Measurements from ENCODE around the gene ISG20. TPM values are rescaled to one million over a fixed set of nuclear protein-coding genes. Genes with fewer than 3 reads are reported as not detected.
A peak's percentile ranks its signal among the peaks of the same experiment; 100 is the strongest.

The ISG20 gene
- total and polyA plus RNA-seq, 2 donors (not counting 3 experiments of a cell fraction or from before 2014, with no cell fraction given): 6.4 to 7.5 TPM

GRCh38 chr15:88624971-88625490, 13.8 kb upstream of the ISG20 start:
- Histone ChIP-seq H2AFZ (ENCODE audit: low read depth, low read length) (no peak overlapping the region), H3K9me1 (replicated peaks; ENCODE audit: control insufficient read depth, extremely low read depth, insufficient read depth, low read length) (no peaks in the 10 kb centered on the region), H3K27ac (ENCODE audit: insufficient read depth, low read depth, low read length) (peak overlapping the region; percentile 19), H3K4me2 (ENCODE audit: insufficient read depth, low read length) (no peak overlapping the region), H4K20me1 (replicated peaks; ENCODE audit: control insufficient read depth, extremely low read depth, insufficient read depth, low read length) (no peaks in the 10 kb centered on the region), H3K27me3 (ENCODE audit: control insufficient read depth in 2 of 2, insufficient read depth in 2 of 2, low read length in 2 of 2) (no peaks in the 10 kb centered on the region), H3K9ac (replicated peaks; ENCODE audit: extremely low read depth, insufficient read depth, low read length) (no peak overlapping the region), H3K79me2 (ENCODE audit: control insufficient read depth, insufficient read depth, low read length) (peaks cover 88% of the 10 kb centered on the region), H3K9me3 (replicated peaks; ENCODE audit: control insufficient read depth, insufficient read depth, low read length) (no peaks in the 10 kb centered on the region), H3K4me1 (ENCODE audit: control insufficient read depth, extremely low read depth, insufficient read depth, low read length) (peaks cover 42% of the 10 kb centered on the region), H3K4me3 (replicated peaks in 1 of 3; ENCODE audit: insufficient read depth in 1 of 3, low read depth in 1 of 3, low read length in 3 of 3) (no peak overlapping the region), H3K36me3 (ENCODE audit: control insufficient read depth in 2 of 2, extremely low read depth in 1 of 2, insufficient read depth in 2 of 2, low read length in 2 of 2) (peaks cover 10 to 21% of the 10 kb centered on the region in 2 experiments)
- dilution Hi-C loops (cut with MboI; ENCODE audit: extremely low pct_ligation_motif_present, low sequenced_read_pairs) (no loop called here), intact Hi-C loops (cut with micrococcal nuclease) (loop anchor here (1.0 to 10.0 kb wide), 9 partner anchors 76 to 710 kb away; partner anchors contain the start of genes MRPL46, MRPS11 and POLG)
- no peak for DNase-seq (ENCODE audit: low read depth, low spot score)
- CTCF ChIA-PET: interaction anchor here (0.6 to 2.7 kb wide), 33 partner anchors 9 to 546 kb away, joined by 3 to 69 read pairs (median 6); partner anchors contain the start of genes HAPLN3, MFGE8, MRPL46 and MRPS11
- no peak for FAIRE-seq
- POLR2A ChIA-PET: interaction anchor here (0.6 to 1.4 kb wide), 2 partner anchors 9 to 13 kb away, joined by 4 to 8 read pairs; partner anchors contain the start of gene ISG20
- no TSS peak for BruUV-seq (replicated peaks)
- no peak for TF ChIP-seq GATA2 (IDR thresholded peaks at IDR 0.05; ENCODE audit: insufficient read depth, insufficient read length, low read depth, low read length)
- TF ChIP-seq, protein P1, sequence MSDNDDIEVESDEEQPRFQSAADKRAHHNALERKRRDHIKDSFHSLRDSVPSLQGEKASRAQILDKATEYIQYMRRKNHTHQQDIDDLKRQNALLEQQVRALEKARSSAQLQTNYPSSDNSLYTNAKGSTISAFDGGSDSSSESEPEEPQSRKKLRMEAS (IDR thresholded peaks at IDR 0.05; ENCODE audit: insufficient read depth, insufficient read length): no peak
- no peak for TF ChIP-seq EZH2 (IDR thresholded peaks at IDR 0.05; ENCODE audit: borderline replicate concordance, low read depth, low read length, severe bottlenecking)
- no peak for TF ChIP-seq POLR2AphosphoS5 (IDR thresholded peaks at IDR 0.05; ENCODE audit: insufficient read depth, low read depth, low read length)
- no peak for TF ChIP-seq POLR2A (IDR thresholded peaks at IDR 0.05; ENCODE audit: low read depth, low read length)

Measured in endothelial cell of umbilical vein (primary cell).